Panc1 (cell line): ENCODE results near the gene CDC5L.

Experiments
- CTCF ChIP-seq: fragments of 450-650 bp; IDR thresholded peaks from 2 replicates; pipeline ENCODE4 v1.5.1; 2017; ENCODE audit warnings: mild to moderate bottlenecking
- POLR2AphosphoS5 ChIP-seq: IDR thresholded peaks from 2 replicates; pipeline ENCODE4 v1.6.1; 2012; ENCODE audit warnings: mild to moderate bottlenecking, low read depth, low read length, moderate library complexity
- REST ChIP-seq, 2 experiments: IDR thresholded peaks; 2 replicates each; pipeline ENCODE4 v1.6.1; 2011 to 2012; ENCODE audit warnings: low read depth in 2 of 2, control low read depth in 1 of 2, low read length in 1 of 2, mild to moderate bottlenecking in 1 of 2, moderate library complexity in 1 of 2; ENCODE audit not compliant: insufficient read depth in 1 of 2
- TCF7L2 ChIP-seq: IDR thresholded peaks from 2 replicates; pipeline ENCODE4 v1.6.1; 2011; ENCODE audit warnings: mild to moderate bottlenecking, low read depth, low read length, inconsistent platforms

- TF ChIP-seq CTCF (peak; percentile 62), POLR2AphosphoS5 (no peak), TCF7L2 (no peak), REST (IDR thresholded peaks at IDR 0.05; ENCODE audit: insufficient read depth in 1 of 2, low read depth in 2 of 2, low read length in 1 of 2) (no peak)
These were observed 82.6 kb downstream of the CDC5L start for GRCh38 chr6:44470115-44470464.
